HEK293 (cell line): ENCODE results near the gene RASSF8.

Source experiments
- CTCF ChIA-PET: fragments of 350-600 bp; formaldehyde crosslinking; extraction: SDS; loops from one replicate; lab custom pipeline; 2021; ENCODE audit warnings: antibody characterized with exemption; lab: Yijun Ruan, JAX
- POLR2A ChIA-PET: fragments of 300-600 bp; formaldehyde crosslinking; extraction: SDS; loops from one replicate; lab custom pipeline; 2020; ENCODE audit warnings: antibody characterized with exemption, inconsistent platforms; lab: Yijun Ruan, JAX
- H3K27ac ChIP-seq: fragments of 200-500 bp; sonication (Bioruptor generic); 2 replicates; pipeline ENCODE4 v1.5.1; 2014; ENCODE audit warnings: low read depth, low read length, control low read depth, inconsistent platforms; ENCODE audit errors: extremely low read depth
- H3K36me3 ChIP-seq, 2 experiments: fragments of 200-500 bp in 1 of 2; sonication (Bioruptor generic) in 1 of 2; 1 replicate in 1 of 2; 2 replicates in 1 of 2; pipeline ENCODE4 v1.5.1; 2014 to 2017; ENCODE audit warnings: inconsistent platforms in 2 of 2, low read length in 2 of 2; ENCODE audit not compliant: control insufficient read depth in 2 of 2, insufficient read depth in 1 of 2
- H3K4me1 ChIP-seq: fragments of 200-500 bp; sonication (Bioruptor generic); 2 replicates; pipeline ENCODE4 v1.5.1; 2014; ENCODE audit warnings: mild to moderate bottlenecking, low read length, inconsistent platforms; ENCODE audit not compliant: control insufficient read depth, insufficient read depth
- H3K4me3 ChIP-seq: 2 replicates; pipeline ENCODE4 v1.5.1; 2011; ENCODE audit warnings: low read depth, mild to moderate bottlenecking, control low read depth, low read length, moderate library complexity
- H3K9me3 ChIP-seq: fragments of 200-500 bp; sonication (Bioruptor generic); 2 replicates; pipeline ENCODE4 v1.5.1; 2014; ENCODE audit warnings: low read depth, low read length, inconsistent platforms; ENCODE audit not compliant: control insufficient read depth, insufficient read depth
- GLI4 ChIP-seq: fragments of 450-650 bp; formaldehyde crosslinking; IDR thresholded peaks from 2 replicates; pipeline ENCODE4 v1.5.1; 2016; ENCODE audit warnings: missing biosample characterization, missing genetic modification characterization
- IKZF3 ChIP-seq: fragments of 450-650 bp; IDR thresholded peaks from 2 replicates; pipeline ENCODE4 v1.5.0; 2018; ENCODE audit warnings: missing biosample characterization, mild to moderate bottlenecking, missing genetic modification characterization, moderate library complexity
- KLF1 ChIP-seq: fragments of 450-650 bp; formaldehyde crosslinking; IDR thresholded peaks from 2 replicates; pipeline ENCODE4 v1.5.1; 2016; ENCODE audit warnings: missing biosample characterization, missing genetic modification characterization
- PRDM1 ChIP-seq: fragments of 450-650 bp; formaldehyde crosslinking; IDR thresholded peaks from 2 replicates; pipeline ENCODE4; 2016; ENCODE audit warnings: missing biosample characterization, missing genetic modification characterization
- REPIN1 ChIP-seq: fragments of 450-650 bp; formaldehyde crosslinking; IDR thresholded peaks from 2 replicates; pipeline ENCODE4 v1.5.1; 2017; ENCODE audit warnings: missing biosample characterization, missing genetic modification characterization, low read depth
- SCRT1 ChIP-seq: fragments of 450-650 bp; formaldehyde crosslinking; IDR thresholded peaks from 2 replicates; pipeline ENCODE4 v1.5.1; 2016; ENCODE audit warnings: missing biosample characterization, missing genetic modification characterization, borderline replicate concordance
- ZNF112 ChIP-seq: fragments of 450-650 bp; formaldehyde crosslinking; IDR thresholded peaks from 2 replicates; pipeline ENCODE4 v1.5.0; 2017; ENCODE audit warnings: missing biosample characterization, missing genetic modification characterization
- ZNF274 ChIP-seq, 2 experiments: fragments of 200-500 bp in 1 of 2; fragments of 450-650 bp in 1 of 2; sonication (Bioruptor generic) in 1 of 2; formaldehyde crosslinking in 1 of 2; IDR thresholded peaks; 2 replicates each; pipeline versions ENCODE4 v1.5.1 to v1.6.1; 2014 to 2016; ENCODE audit warnings: borderline replicate concordance in 1 of 2, inconsistent platforms in 1 of 2, low read length in 1 of 2, missing biosample characterization in 1 of 2, missing genetic modification characterization in 1 of 2
- ZNF596 ChIP-seq: fragments of 450-650 bp; IDR thresholded peaks from 2 replicates; pipeline ENCODE4 v1.5.0; 2018; ENCODE audit warnings: missing biosample characterization, mild to moderate bottlenecking, missing genetic modification characterization, moderate library complexity
- ZNF658 ChIP-seq: fragments of 450-650 bp; formaldehyde crosslinking; IDR thresholded peaks from 2 replicates; pipeline ENCODE4; 2016; ENCODE audit warnings: missing biosample characterization, missing genetic modification characterization
- ZNF707 ChIP-seq: fragments of 450-650 bp; formaldehyde crosslinking; IDR thresholded peaks from 2 replicates; pipeline ENCODE4 v1.5.1; 2016; ENCODE audit warnings: missing biosample characterization, missing genetic modification characterization
- ZNF76 ChIP-seq: fragments of 450-650 bp; formaldehyde crosslinking; IDR thresholded peaks from 2 replicates; pipeline ENCODE4; 2016; ENCODE audit warnings: low read depth, missing biosample characterization, missing genetic modification characterization, borderline replicate concordance
- TF ChIP-seq, protein P1 (sequence below): fragments of 450-650 bp; formaldehyde crosslinking; IDR thresholded peaks from 2 replicates; pipeline ENCODE4 v1.5.1; 2016; ENCODE audit warnings: missing biosample characterization, missing genetic modification characterization
- TF ChIP-seq, protein P2 (sequence below): fragments of 450-650 bp; formaldehyde crosslinking; IDR thresholded peaks from 2 replicates; pipeline ENCODE4 v1.5.1; 2016; ENCODE audit warnings: missing biosample characterization, missing genetic modification characterization
- TF ChIP-seq, protein P3 (sequence below): fragments of 450-650 bp; formaldehyde crosslinking; IDR thresholded peaks from 2 replicates; pipeline ENCODE4 v1.5.1; 2017; ENCODE audit warnings: missing biosample characterization, missing genetic modification characterization
- TF ChIP-seq, protein P4 (sequence below): fragments of 450-650 bp; formaldehyde crosslinking; IDR thresholded peaks from 2 replicates; pipeline ENCODE4 v1.5.1; 2016; ENCODE audit warnings: missing biosample characterization, missing genetic modification characterization

The RASSF8 gene

DNA sequence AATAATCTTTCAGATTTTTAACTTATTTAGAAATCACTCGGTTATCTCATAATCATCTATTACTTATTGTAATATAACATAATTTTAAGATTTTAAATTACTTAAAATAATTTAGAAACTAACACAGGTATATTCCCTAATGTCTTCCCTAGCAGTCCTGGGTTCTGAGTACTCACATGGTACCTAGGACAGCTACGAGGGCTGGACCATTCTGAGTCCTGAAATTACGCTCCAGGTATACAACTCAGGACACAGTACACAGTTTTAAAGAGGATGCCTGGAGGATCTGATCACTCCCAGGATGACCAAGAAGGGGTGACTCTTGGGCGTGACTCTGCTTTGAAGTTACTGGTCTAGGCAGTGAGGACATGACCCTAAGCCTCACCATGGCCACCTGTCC is 9.1 kb upstream of the RASSF8 start:
- POLR2A ChIA-PET, result interaction anchor here (1.2 kb wide), 1 partner anchor 8 kb away, joined by 3 read pairs; no protein-coding TSS in a partner anchor
- H3K36me3 ChIP-seq, result peaks cover 0 to 2% of the 10 kb centered on the region in 2 experiments; a peak in 1 of 3 replicates
- no peak overlapping the region for H3K27ac ChIP-seq
- no peaks in the 10 kb centered on the region for H3K4me1 ChIP-seq
- TF ChIP-seq ZNF112 (tag by site-specific recombination), result no peak
- TF ChIP-seq, protein P1, sequence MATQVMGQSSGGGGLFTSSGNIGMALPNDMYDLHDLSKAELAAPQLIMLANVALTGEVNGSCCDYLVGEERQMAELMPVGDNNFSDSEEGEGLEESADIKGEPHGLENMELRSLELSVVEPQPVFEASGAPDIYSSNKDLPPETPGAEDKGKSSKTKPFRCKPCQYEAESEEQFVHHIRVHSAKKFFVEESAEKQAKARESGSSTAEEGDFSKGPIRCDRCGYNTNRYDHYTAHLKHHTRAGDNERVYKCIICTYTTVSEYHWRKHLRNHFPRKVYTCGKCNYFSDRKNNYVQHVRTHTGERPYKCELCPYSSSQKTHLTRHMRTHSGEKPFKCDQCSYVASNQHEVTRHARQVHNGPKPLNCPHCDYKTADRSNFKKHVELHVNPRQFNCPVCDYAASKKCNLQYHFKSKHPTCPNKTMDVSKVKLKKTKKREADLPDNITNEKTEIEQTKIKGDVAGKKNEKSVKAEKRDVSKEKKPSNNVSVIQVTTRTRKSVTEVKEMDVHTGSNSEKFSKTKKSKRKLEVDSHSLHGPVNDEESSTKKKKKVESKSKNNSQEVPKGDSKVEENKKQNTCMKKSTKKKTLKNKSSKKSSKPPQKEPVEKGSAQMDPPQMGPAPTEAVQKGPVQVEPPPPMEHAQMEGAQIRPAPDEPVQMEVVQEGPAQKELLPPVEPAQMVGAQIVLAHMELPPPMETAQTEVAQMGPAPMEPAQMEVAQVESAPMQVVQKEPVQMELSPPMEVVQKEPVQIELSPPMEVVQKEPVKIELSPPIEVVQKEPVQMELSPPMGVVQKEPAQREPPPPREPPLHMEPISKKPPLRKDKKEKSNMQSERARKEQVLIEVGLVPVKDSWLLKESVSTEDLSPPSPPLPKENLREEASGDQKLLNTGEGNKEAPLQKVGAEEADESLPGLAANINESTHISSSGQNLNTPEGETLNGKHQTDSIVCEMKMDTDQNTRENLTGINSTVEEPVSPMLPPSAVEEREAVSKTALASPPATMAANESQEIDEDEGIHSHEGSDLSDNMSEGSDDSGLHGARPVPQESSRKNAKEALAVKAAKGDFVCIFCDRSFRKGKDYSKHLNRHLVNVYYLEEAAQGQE, result peak; percentile 80
- H3K9me3 ChIP-seq, result no peaks in the 10 kb centered on the region
- no peak overlapping the region for H3K4me3 ChIP-seq
- CTCF ChIA-PET, result interaction anchor here (0.6 to 0.7 kb wide), 3 partner anchors 11 to 1011 kb away, joined by 3 read pairs; no protein-coding TSS in a partner anchor

DNA sequence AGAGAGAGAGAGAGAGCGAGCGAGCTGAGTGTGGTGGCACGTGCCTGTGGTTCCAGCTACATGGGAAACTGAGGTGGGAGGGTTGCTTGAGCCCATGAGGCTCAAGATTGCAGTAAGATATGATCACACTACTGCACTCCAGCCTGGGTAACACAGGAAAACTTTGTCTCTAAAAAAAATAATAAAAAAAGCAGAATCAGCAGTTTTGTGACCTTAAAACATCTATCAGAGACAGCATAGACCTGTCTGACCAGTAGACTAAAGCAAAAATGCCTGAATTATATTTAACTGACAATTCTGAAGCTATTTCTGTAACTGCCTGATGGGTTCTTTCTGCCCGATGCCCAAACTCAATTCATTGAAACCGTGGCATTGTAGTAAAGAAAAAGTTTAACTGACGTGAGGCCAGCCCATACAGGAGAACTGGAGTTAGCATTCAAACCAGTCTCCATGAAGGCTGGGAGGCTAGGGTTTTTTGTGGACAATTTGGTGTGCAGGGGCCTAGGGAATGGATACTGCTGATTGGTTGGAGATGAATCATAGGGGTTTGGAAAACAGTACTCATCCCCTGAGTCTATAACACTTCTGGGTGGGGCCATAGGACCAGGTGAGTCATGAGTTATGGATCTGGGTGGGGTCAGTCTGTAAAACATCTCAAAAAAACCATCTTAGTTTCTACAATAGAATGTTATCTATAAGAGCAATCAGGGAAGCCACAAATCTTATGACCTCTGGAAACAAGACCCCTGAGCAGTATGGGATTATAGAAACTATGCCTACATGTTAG is 8.0 kb upstream of the RASSF8 start:
- peaks cover 0 to 7% of the 10 kb centered on the region in 2 experiments; a peak in 1 of 3 replicates for H3K36me3 ChIP-seq
- ChIA-PET CTCF (no interaction called here), POLR2A (interaction anchor here (0.7 kb wide), 1 partner anchor 42 kb away, joined by 5 read pairs; no protein-coding TSS in a partner anchor)

DNA sequence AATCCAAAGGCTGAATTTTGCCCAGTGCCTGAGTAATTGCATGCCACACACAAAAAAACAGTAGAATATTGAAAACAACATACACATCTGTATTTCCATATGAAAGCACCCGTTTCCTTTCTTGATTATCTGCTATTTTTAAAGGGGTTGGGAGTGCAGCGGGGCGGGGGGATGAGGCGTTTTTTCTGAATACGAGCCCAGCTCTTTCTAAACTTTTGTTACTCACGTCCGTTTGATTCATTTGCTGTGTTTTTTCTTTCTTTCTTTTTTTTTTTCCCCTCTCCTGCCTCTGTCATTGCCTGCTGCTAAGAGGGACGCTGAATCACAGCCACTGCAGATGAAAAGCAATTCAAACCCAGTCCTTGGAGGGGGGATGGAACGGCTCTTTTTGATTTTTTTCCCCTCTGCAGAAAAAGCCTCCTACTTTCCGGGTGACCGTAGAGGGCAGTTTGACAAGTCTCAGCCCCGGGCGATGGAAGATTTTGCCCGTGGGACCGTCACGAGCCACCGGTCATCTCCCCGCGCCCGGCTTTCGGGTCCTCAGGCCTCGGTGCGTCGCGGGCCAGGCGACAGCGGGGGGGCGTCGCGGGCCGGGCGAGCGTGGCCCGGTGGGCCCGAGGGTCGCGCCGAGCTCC is 572 bp upstream of the RASSF8 start:
- Histone ChIP-seq H3K4me1 (peaks cover 11% of the 10 kb centered on the region), H3K4me3 (peak overlapping the region; percentile 83), H3K9me3 (no peaks in the 10 kb centered on the region), H3K27ac (peak overlapping the region; percentile 96; the same call in 1 of the 2 replicates), H3K36me3 (peaks cover 0 to 7% of the 10 kb centered on the region in 2 experiments; a peak in 1 of 3 replicates)
- POLR2A ChIA-PET, result interaction anchor here (1.0 kb wide), 1 partner anchor 9 kb away, joined by 3 read pairs; no protein-coding TSS in a partner anchor
- CTCF ChIA-PET, result interaction anchor here (0.6 to 1.1 kb wide), 6 partner anchors 13 to 521 kb away, joined by 3 to 4 read pairs (median 4); no protein-coding TSS in a partner anchor
- no peak for TF ChIP-seq SCRT1 (tag by site-specific recombination)
- TF ChIP-seq ZNF658 (tag by site-specific recombination), result no peak
- TF ChIP-seq GLI4 (tag by site-specific recombination), result no peak
- TF ChIP-seq, protein P2, sequence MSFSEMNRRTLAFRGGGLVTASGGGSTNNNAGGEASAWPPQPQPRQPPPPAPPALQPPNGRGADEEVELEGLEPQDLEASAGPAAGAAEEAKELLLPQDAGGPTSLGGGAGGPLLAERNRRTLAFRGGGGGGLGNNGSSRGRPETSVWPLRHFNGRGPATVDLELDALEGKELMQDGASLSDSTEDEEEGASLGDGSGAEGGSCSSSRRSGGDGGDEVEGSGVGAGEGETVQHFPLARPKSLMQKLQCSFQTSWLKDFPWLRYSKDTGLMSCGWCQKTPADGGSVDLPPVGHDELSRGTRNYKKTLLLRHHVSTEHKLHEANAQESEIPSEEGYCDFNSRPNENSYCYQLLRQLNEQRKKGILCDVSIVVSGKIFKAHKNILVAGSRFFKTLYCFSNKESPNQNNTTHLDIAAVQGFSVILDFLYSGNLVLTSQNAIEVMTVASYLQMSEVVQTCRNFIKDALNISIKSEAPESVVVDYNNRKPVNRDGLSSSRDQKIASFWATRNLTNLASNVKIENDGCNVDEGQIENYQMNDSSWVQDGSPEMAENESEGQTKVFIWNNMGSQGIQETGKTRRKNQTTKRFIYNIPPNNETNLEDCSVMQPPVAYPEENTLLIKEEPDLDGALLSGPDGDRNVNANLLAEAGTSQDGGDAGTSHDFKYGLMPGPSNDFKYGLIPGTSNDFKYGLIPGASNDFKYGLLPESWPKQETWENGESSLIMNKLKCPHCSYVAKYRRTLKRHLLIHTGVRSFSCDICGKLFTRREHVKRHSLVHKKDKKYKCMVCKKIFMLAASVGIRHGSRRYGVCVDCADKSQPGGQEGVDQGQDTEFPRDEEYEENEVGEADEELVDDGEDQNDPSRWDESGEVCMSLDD (tag by site-specific recombination), result no peak
- no peak for TF ChIP-seq REPIN1 (tag by site-specific recombination)
- 0 out of 2 replicates have a peak, but pooled peaks have one; percentile 24 for TF ChIP-seq ZNF76
- TF ChIP-seq, protein P3, sequence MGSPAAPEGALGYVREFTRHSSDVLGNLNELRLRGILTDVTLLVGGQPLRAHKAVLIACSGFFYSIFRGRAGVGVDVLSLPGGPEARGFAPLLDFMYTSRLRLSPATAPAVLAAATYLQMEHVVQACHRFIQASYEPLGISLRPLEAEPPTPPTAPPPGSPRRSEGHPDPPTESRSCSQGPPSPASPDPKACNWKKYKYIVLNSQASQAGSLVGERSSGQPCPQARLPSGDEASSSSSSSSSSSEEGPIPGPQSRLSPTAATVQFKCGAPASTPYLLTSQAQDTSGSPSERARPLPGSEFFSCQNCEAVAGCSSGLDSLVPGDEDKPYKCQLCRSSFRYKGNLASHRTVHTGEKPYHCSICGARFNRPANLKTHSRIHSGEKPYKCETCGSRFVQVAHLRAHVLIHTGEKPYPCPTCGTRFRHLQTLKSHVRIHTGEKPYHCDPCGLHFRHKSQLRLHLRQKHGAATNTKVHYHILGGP (tag by site-specific recombination), result no peak
- no peak for TF ChIP-seq PRDM1 (tag by site-specific recombination)
- TF ChIP-seq IKZF3, result no peak
- no peak for TF ChIP-seq ZNF274 (IDR thresholded peaks at IDR 0.05; ENCODE audit: low read length)
- TF ChIP-seq ZNF274 (tag by site-specific recombination; IDR thresholded peaks at IDR 0.05; ENCODE audit: borderline replicate concordance), result no peak
- no peak for TF ChIP-seq ZNF707

More for the DNA sequence above, 8.0 kb upstream of the RASSF8 start:
- no peak overlapping the region for H3K27ac ChIP-seq
- TF ChIP-seq, protein P4, sequence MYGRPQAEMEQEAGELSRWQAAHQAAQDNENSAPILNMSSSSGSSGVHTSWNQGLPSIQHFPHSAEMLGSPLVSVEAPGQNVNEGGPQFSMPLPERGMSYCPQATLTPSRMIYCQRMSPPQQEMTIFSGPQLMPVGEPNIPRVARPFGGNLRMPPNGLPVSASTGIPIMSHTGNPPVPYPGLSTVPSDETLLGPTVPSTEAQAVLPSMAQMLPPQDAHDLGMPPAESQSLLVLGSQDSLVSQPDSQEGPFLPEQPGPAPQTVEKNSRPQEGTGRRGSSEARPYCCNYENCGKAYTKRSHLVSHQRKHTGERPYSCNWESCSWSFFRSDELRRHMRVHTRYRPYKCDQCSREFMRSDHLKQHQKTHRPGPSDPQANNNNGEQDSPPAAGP (tag by site-specific recombination), result 0 out of 2 replicates have a peak, but pooled peaks have one; percentile 18
- TF ChIP-seq KLF1 (tag by site-specific recombination) (peak; percentile 78), ZNF596 (tag by site-specific recombination) (peak; percentile 69)
- TF ChIP-seq, protein P3 (tag by site-specific recombination), result no peak
- no peaks in the 10 kb centered on the region for H3K4me1 ChIP-seq
- H3K9me3 ChIP-seq, result no peaks in the 10 kb centered on the region
- no peak overlapping the region for H3K4me3 ChIP-seq
